Putamen (tissue), 1 donor: ENCODE results near the gene WDR33.
"Not testable (repeated sequence)": the region's sequence is repeated elsewhere in the genome, so short reads cannot be mapped to it uniquely, and the experiment has no call there.

Experiments used
- DNase-seq: peaks from one replicate; pipeline ENCODE4 v3.0.0-alpha.2; 2016; ENCODE audit warnings: low spot score

The WDR33 gene

DNA sequence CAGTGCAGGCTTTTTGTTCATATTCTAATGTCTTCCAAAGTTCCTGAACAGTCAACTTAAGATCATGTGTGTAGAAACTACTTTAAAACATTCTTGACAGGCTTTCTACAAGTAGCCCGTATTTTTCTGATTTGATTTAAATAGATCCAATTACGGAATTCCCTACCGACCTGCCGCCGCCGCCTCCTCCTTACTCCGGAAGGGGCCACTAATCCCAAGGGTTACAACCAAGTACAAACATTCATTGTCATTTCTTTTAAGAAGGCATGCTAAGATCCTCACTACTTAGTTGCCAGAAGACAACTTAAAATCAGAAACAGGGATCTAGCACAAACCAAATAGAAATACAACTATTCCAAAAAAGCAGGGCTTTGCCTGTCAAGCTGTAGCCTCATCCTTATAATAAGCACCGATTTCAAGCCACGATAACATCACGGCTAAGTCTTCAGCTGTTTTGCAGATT lies 784 bp downstream of the WDR33 start:
- no peak for DNase-seq

DNA sequence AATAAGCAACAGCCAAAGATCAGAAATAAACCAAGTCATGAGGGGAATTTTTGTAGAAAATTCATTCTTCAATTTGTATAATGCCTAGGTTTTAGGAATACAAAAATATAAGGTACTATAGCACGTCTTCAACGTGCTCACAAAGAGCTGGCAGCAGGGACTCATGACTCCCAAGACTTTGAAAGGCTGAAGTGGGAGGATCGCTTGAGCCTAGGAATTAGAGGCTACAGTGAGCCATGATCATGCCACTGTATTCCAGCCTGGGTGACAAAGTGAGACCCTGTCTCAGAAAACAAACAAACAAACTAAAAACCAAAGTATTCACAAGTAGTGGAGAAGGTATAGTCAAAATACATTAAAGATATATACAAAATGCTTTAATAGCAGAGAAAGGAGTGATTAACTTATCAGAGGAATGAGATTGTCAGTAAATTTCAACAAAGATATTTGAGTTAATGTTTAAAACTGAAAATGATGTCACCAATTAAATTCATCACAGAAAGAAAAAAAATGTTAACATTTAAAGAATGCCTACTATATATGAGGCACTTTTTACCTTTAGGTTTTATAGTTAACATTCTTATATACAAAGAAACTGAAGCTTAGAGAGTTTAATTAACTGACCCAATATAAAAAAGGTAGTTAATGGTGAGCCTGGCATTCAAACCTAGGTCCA lies 3.2 kb downstream of the WDR33 start:
- DNase-seq = no peak

DNA sequence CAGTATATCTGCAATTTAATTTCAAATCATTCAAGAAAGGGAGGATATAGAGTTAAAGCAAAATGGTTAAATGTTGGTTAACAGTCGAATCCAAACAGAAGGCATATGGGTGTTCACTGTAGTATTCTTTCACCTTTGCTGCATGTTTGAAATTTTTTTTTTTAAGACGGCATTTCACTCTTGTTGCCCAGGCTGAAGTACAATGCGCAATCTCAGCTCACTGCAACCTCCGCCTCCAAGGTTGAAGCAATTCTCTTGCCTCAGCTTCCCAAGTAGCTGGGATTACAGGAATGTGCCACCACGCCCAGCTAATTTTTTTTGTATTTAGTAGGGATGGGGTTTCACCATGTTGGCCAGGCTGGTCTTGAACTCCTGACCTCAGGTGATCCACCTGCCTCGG lies 4.1 kb downstream of the WDR33 start:
- DNase-seq = not testable (repeated sequence)

- DNase-seq = no peak
Observed at GRCh38 chr2:127805491-127805890, 5.5 kb downstream of the WDR33 start.

- no peak for DNase-seq
Observed at GRCh38 chr2:127799926-127800325, 11.0 kb downstream of the WDR33 start.

- DNase-seq = no peak
Observed at GRCh38 chr2:127796389-127796788, 14.6 kb downstream of the WDR33 start.

GRCh38 chr2:127794901-127795300 lies 16.1 kb downstream of the WDR33 start:
- not testable (repeated sequence) for DNase-seq

- DNase-seq = no peak
Observed at GRCh38 chr2:127792805-127793204, 18.2 kb downstream of the WDR33 start.

DNA sequence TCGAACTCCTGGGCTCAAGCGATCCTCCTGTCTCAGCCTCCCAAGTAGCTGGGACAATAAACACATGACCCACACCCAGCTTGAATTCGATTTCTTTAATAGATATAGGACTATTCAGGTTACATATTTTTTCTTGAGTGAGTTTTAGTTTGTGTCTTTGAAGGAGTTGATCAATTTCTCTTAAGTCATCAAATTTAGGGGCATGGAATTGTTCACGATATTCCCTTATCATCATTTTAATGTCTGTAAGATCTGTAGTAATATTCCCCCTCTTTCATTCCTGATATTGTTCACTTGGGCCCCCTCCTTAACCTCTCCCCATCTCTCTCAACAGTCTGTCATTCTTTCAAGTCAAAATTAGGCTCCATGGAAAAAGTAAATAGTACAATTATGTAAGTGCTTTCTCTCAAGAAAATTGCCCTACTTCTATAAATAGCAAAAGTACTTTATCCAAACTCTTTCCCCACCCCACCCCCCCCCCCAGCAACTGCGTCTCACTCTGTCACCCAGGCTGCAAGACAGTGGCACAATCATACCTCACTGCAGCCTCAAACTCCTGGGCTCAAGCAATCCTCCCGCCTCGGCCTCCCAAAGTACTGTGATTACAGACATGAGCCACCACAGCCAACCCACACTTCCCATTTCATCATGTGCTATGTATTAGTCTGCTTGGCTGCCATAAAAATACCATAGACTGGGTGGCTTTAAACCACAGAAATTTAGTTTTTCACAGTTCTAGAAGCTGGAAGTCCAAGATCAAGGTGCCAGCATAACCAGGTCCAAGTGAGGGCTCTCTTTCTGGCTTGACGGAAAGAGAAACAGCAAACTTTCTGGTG lies 20.1 kb downstream of the WDR33 start:
- DNase-seq = no peak

DNA sequence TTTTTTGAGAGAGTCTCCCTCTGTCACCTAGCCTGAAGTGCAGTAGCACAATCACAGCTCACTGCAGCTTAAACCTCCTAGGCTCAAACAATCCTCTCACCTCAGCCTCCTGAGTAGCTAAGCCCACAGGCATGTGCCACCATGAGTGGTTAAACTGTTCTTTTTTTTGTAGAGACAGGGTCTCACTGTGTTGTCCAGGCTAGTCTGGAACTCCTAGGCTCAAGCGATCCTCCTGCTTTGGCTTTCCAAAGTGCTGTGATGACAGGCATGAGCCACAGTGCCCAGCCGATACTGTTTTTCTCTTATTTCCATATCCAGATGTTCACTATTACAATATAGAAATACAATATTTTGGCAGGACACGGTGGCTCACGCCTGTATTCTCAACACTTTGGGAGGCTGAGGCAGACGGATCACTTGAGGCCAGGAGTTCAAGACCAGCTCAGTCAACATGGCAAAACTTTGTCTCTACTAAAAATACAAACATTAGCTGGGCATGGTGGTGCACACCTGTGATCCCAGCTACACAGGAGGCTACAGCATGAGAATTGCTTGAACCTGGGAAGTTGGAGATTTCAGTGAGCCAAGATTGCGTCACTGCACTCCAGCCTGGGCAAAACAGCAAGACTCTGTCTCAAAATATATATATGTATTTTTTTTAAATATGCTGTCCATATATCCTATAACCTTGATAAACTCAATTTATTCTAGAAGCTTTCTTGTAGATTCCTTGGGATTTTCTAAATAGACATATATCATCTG lies 24.7 kb downstream of the WDR33 start:
- DNase-seq = no peak

- DNase-seq = no peak
Observed at GRCh38 chr2:127784965-127785518, 25.9 kb downstream of the WDR33 start.

GRCh38 chr2:127783101-127783500 lies 27.9 kb downstream of the WDR33 start:
- DNase-seq = no peak

- DNase-seq = no peak
Observed at GRCh38 chr2:127778850-127779249, 32.1 kb downstream of the WDR33 start.

- DNase-seq = no peak
Observed at GRCh38 chr2:127778447-127778846, 32.5 kb downstream of the WDR33 start.

- DNase-seq = no peak
Observed at GRCh38 chr2:127776122-127776780, 34.7 kb downstream of the WDR33 start.

- no peak for DNase-seq
Observed at GRCh38 chr2:127771756-127772155, 39.2 kb downstream of the WDR33 start.

DNA sequence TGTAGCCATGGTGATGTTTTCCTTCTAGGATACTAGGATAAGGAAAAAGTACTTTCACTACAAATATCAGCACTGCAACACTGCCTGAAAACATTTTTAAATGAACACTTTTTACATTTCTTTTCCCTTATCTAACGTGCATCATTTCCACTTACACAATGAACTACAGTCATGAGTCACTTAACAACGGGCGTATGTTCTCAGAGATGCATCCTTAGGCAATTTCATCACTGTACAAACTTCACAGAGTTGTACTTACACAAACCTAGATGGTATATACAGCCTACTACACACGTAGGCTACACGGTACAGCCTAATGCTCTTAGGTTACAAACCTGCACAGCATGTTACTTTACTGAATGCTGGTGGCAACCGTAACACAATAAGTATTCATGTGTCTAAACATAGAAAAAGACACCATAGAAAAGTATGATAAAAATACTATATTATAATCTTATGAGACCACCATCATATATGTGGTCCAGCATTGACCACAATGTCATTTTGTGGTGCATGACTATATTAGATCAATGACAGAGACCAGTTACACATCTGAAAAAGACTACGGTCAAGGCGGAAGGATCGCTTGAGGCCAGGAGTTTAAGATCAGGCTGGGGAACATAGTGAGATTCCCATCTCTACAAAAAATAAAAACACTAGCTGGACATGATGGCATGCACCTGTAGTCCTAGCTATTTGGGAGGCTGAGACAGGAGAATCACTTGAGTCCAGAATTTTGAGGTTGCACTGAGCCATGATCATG lies 39.8 kb downstream of the WDR33 start:
- DNase-seq = no peak

DNA sequence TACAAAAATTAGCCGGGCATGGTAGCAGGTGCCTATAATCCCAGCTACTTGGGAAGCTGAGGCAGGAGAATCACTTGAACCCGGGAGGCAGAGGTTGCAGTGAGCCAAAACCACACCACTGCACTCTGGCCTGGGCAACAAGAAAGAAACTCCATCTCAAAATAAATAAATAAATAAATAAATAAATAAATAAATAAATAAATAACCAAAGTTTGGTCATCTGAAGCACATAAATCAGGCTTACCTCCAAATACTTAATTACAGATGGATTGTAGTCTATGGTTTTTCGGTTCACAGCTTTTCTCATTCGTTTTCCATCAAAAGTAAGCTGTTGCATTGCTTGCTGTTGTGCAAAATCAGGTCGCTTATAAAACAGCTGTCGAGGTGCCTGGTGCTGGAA lies 40.4 kb downstream of the WDR33 start:
- DNase-seq = not testable (repeated sequence)

- no peak for DNase-seq
Observed at GRCh38 chr2:127769587-127769986, 41.4 kb downstream of the WDR33 start.

GRCh38 chr2:127768775-127769479 lies 42.0 kb downstream of the WDR33 start:
- no peak for DNase-seq
